ENCODE results near the gene CSAD. TPM values are rescaled to one million over a fixed set of nuclear protein-coding genes. Genes with fewer than 3 reads are reported as not detected.

CSAD gene
- total and polyA plus RNA-seq, 2 donors (not counting 1 experiment from before 2014, with no cell fraction given), result 57.0 to 64.6 TPM

GRCh38 chr12:53210843-53211242 is 30.1 kb upstream of the CSAD start:
- TF ChIP-seq EZH2 (IDR thresholded peaks at IDR 0.05; ENCODE audit: borderline replicate concordance, insufficient read depth, low read depth, low read length, poor library complexity, severe bottlenecking), result no peak
- TF ChIP-seq CTCF (IDR thresholded peaks at IDR 0.05), result no peak
- Mint-ChIP-seq H3K9me3 (ENCODE audit: insufficient read depth) (no peaks in the 10 kb centered on the region), H3K4me1 (peaks cover 69% of the 10 kb centered on the region), H3K27me3 (no peaks in the 10 kb centered on the region), H3K27ac (peak overlapping the region; percentile 41), H3K4me3 (peak overlapping the region; percentile 50)
- H4K20me1 ChIP-seq (ENCODE audit: control insufficient read depth, insufficient read depth, low read length, poor library complexity, severe bottlenecking), result peaks cover 6% of the 10 kb centered on the region
- no peak overlapping the region for H3K4me2 ChIP-seq (replicated peaks; ENCODE audit: low read depth, low read length, poor library complexity, severe bottlenecking)
- H3K36me3 ChIP-seq (replicated peaks in 1 of 2; ENCODE audit: control extremely low read depth in 1 of 2, control insufficient read depth in 1 of 2, extremely low read depth in 1 of 2, insufficient read depth in 2 of 2, low read length in 1 of 2), result peaks cover 0 to 17% of the 10 kb centered on the region in 2 experiments
- POLR2A ChIA-PET, result interaction anchor here (0.7 to 4.1 kb wide), 3 partner anchors 10 to 65 kb away, joined by 3 to 21 read pairs (median 4); partner anchors contain the start of gene ESPL1
- H3K79me2 ChIP-seq (ENCODE audit: control insufficient read depth, insufficient read depth, low read length), result peaks cover 49% of the 10 kb centered on the region
- no peaks in the 10 kb centered on the region for H3K27me3 ChIP-seq (replicated peaks in 1 of 4; ENCODE audit: control extremely low read depth in 1 of 4, control insufficient read depth in 3 of 4, insufficient read depth in 4 of 4, low read length in 3 of 4)
- CTCF ChIA-PET, result interaction anchor here (1.0 to 17.1 kb wide), 16 partner anchors 9 to 134 kb away, joined by 3 to 721 read pairs (median 21); partner anchors contain the start of genes AAAS, CSAD, ESPL1 and ITGB7
- 79% methylated on average over 4 of the region's 4 CpGs for WGBS (ENCODE audit: insufficient coverage)
- no peak overlapping the region for H3K4me3 ChIP-seq (ENCODE audit: control extremely low read depth in 1 of 5, extremely low read depth in 1 of 5, insufficient read depth in 1 of 5, low read depth in 2 of 5, low read length in 4 of 5)
- no peak overlapping the region for H2AFZ ChIP-seq (ENCODE audit: insufficient read depth, low read depth, low read length, poor library complexity, severe bottlenecking)
- no peak overlapping the region for H3K9ac ChIP-seq (ENCODE audit: low read length)
- ATAC-seq (ENCODE audit: low read depth), result no peak
- no peaks in the 10 kb centered on the region for H3K9me3 ChIP-seq (ENCODE audit: control extremely low read depth in 1 of 3, control insufficient read depth in 2 of 3, insufficient read depth in 1 of 3, low read length in 2 of 3)
- H3K27ac ChIP-seq (ENCODE audit: low read length in 2 of 2), result peak overlapping the region; percentile 28 to 48
- no peak for DNase-seq
- intact Hi-C loops (cut with micrococcal nuclease), result no loop called here
- peaks cover 54 to 66% of the 10 kb centered on the region in 2 donors for H3K4me1 ChIP-seq (ENCODE audit: control insufficient read depth in 2 of 2, insufficient read depth in 2 of 2, low read length in 2 of 2)

GRCh38 chr12:53208877-53209463 is 28.2 kb upstream of the CSAD start:
- Mint-ChIP-seq H3K27me3 (no peaks in the 10 kb centered on the region), H3K27ac (peak overlapping the region; percentile 96), H3K4me1 (peaks cover 69% of the 10 kb centered on the region), H3K4me3 (peak overlapping the region; percentile 94), H3K9me3 (ENCODE audit: insufficient read depth) (no peaks in the 10 kb centered on the region)
- H3K79me2 ChIP-seq (ENCODE audit: control insufficient read depth, insufficient read depth, low read length), result peaks cover 68% of the 10 kb centered on the region
- peaks cover 73 to 84% of the 10 kb centered on the region in 2 donors for H3K4me1 ChIP-seq (ENCODE audit: control insufficient read depth in 2 of 2, insufficient read depth in 2 of 2, low read length in 2 of 2)
- peaks cover 0 to 17% of the 10 kb centered on the region in 2 experiments for H3K36me3 ChIP-seq (replicated peaks in 1 of 2; ENCODE audit: control extremely low read depth in 1 of 2, control insufficient read depth in 1 of 2, extremely low read depth in 1 of 2, insufficient read depth in 2 of 2, low read length in 1 of 2)
- H4K20me1 ChIP-seq (ENCODE audit: control insufficient read depth, insufficient read depth, low read length, poor library complexity, severe bottlenecking), result peaks cover 10% of the 10 kb centered on the region
- peak overlapping the region; percentile 73 to 91 for H3K27ac ChIP-seq (ENCODE audit: low read length in 2 of 2)
- no peaks in the 10 kb centered on the region for H3K9me3 ChIP-seq (ENCODE audit: control extremely low read depth in 1 of 3, control insufficient read depth in 2 of 3, insufficient read depth in 1 of 3, low read length in 2 of 3)
- WGBS (ENCODE audit: insufficient coverage), result 6% methylated on average over 6 of the region's 7 CpGs
- H3K9ac ChIP-seq (ENCODE audit: low read length), result peak overlapping the region; percentile 88
- H3K27me3 ChIP-seq (replicated peaks in 1 of 4; ENCODE audit: control extremely low read depth in 1 of 4, control insufficient read depth in 3 of 4, insufficient read depth in 4 of 4, low read length in 3 of 4), result no peaks in the 10 kb centered on the region
- ATAC-seq (ENCODE audit: low read depth), result peak; percentile 56
- intact Hi-C loops (cut with micrococcal nuclease), result loop anchor here (1.0 kb wide), 1 partner anchor 9 kb away; no protein-coding TSS in a partner anchor
- ChIA-PET POLR2A (interaction anchor here (0.5 to 4.1 kb wide), 7 partner anchors 9 to 115 kb away, joined by 3 to 21 read pairs (median 6); partner anchors contain the start of genes CSAD, ESPL1 and ZNF740), CTCF (interaction anchor here (1.0 to 17.1 kb wide), 12 partner anchors 3 to 139 kb away, joined by 3 to 721 read pairs (median 90); partner anchors contain the start of genes AAAS, CSAD, ESPL1 and ITGB7)
- H3K4me2 ChIP-seq (replicated peaks; ENCODE audit: low read depth, low read length, poor library complexity, severe bottlenecking), result peak overlapping the region; percentile 98
- no peak for TF ChIP-seq EZH2 (IDR thresholded peaks at IDR 0.05; ENCODE audit: borderline replicate concordance, insufficient read depth, low read depth, low read length, poor library complexity, severe bottlenecking)
- TF ChIP-seq CTCF (IDR thresholded peaks at IDR 0.05), result no peak
- peak; percentile 71 for DNase-seq
- peak overlapping the region; percentile 83 for H2AFZ ChIP-seq (ENCODE audit: insufficient read depth, low read depth, low read length, poor library complexity, severe bottlenecking)
- peak overlapping the region; percentile 43 to 77 (median 66) for H3K4me3 ChIP-seq (ENCODE audit: control extremely low read depth in 1 of 5, extremely low read depth in 1 of 5, insufficient read depth in 1 of 5, low read depth in 2 of 5, low read length in 4 of 5)
